D721Med (cell line): ENCODE data around the gene PRKN.

Experiments used
- DNase-seq: peaks from one replicate; pipeline ENCODE4 v3.0.0; 2011; ENCODE audit warnings: low spot score; ENCODE audit not compliant: insufficient read length
- FAIRE-seq: peaks from 2 replicates; lab custom pipeline; 2011; peaks lifted over from hg19 to GRCh38; lab: Jason Lieb, UNC
- CTCF ChIP-seq: IDR thresholded peaks from 2 replicates; pipeline ENCODE4 v1.5.1; 2012; ENCODE audit warnings: mild to moderate bottlenecking, control low read depth; ENCODE audit not compliant: insufficient read depth; ENCODE audit errors: missing control alignments

The PRKN gene

GRCh38 chr6:161732594-161732993, 995.0 kb downstream of the PRKN start:
- FAIRE-seq (no peak), DNase-seq (no peak)
- TF ChIP-seq CTCF, result no peak

- DNase-seq (no peak), FAIRE-seq (no peak)
- TF ChIP-seq CTCF, result no peak
Measured at GRCh38 chr6:161727083-161727833, 1000.3 kb downstream of the PRKN start.

GRCh38 chr6:161722394-161722793, 1005.2 kb downstream of the PRKN start:
- FAIRE-seq (no peak), DNase-seq (no peak)
- TF ChIP-seq CTCF, result no peak

GRCh38 chr6:161721511-161721910, 1006.1 kb downstream of the PRKN start:
- FAIRE-seq (no peak), DNase-seq (no peak)
- TF ChIP-seq CTCF, result no peak

- no peak for DNase-seq
- TF ChIP-seq CTCF, result no peak
- no peak for FAIRE-seq
Measured at GRCh38 chr6:161716176-161716575, 1011.4 kb downstream of the PRKN start.

GRCh38 chr6:161711938-161712337, 1015.6 kb downstream of the PRKN start:
- FAIRE-seq, result no peak
- no peak for DNase-seq
- TF ChIP-seq CTCF, result no peak

GRCh38 chr6:161711515-161711914, 1016.1 kb downstream of the PRKN start:
- no peak for TF ChIP-seq CTCF
- FAIRE-seq (no peak), DNase-seq (no peak)
